ENCODE data around the gene KLK11.

The KLK11 gene

GRCh38 chr19:50974702-50975556, 51.5 kb downstream of the KLK11 start:
- no peak overlapping the region for H3K56ac ChIP-seq (ENCODE audit: low read length)
- H3K18ac ChIP-seq (ENCODE audit: low read length): no peak overlapping the region
- no peak for DNase-seq
- no peaks in the 10 kb centered on the region for H3K79me2 ChIP-seq (ENCODE audit: control insufficient read depth, insufficient read depth, low read length)
- no peak overlapping the region for H3K27ac ChIP-seq (ENCODE audit: low read depth, low read length)
- no peak overlapping the region for H2BK120ac ChIP-seq (ENCODE audit: low read depth, low read length)
- H2BK5ac ChIP-seq (ENCODE audit: low read length): no peak overlapping the region
- no peak overlapping the region for H3K4me3 ChIP-seq (ENCODE audit: low read length)
- H4K8ac ChIP-seq (ENCODE audit: low read depth, low read length): no peak overlapping the region
- H3K4me2 ChIP-seq (ENCODE audit: low read length): no peak overlapping the region
- WGBS (ENCODE audit: extremely low coverage, insufficient coverage, low lambda C conversion rate): no CpG with 5 or more reads among the region's 9 CpGs
- H3K36me3 ChIP-seq (ENCODE audit: control insufficient read depth, insufficient read depth, low read length): no peaks in the 10 kb centered on the region
- no peak overlapping the region for H2BK15ac ChIP-seq (replicated peaks; ENCODE audit: low read depth)
- H3K9ac ChIP-seq (ENCODE audit: low read length): no peak overlapping the region
- H3K4me1 ChIP-seq (ENCODE audit: control insufficient read depth, low read depth, low read length): no peaks in the 10 kb centered on the region
- H4K5ac ChIP-seq (ENCODE audit: low read length): no peak overlapping the region
- H3K23ac ChIP-seq (ENCODE audit: low read length): no peak overlapping the region
- H3K79me1 ChIP-seq (ENCODE audit: low read length): no peaks in the 10 kb centered on the region
- no peak overlapping the region for H3K4ac ChIP-seq (ENCODE audit: low read depth, low read length)
- H3K27me3 ChIP-seq (ENCODE audit: insufficient read depth, low read length, poor library complexity): no peaks in the 10 kb centered on the region
- no peak overlapping the region for H2AK5ac ChIP-seq (ENCODE audit: low read length)

- Histone ChIP-seq H3K23ac (ENCODE audit: low read length) (no peak overlapping the region), H2BK120ac (ENCODE audit: low read depth, low read length) (no peak overlapping the region), H3K36me3 (ENCODE audit: control insufficient read depth, insufficient read depth, low read length) (no peaks in the 10 kb centered on the region), H2AK5ac (ENCODE audit: low read length) (no peak overlapping the region), H3K56ac (ENCODE audit: low read length) (no peak overlapping the region), H3K27ac (ENCODE audit: low read depth, low read length) (no peak overlapping the region), H3K18ac (ENCODE audit: low read length) (no peak overlapping the region), H3K4ac (ENCODE audit: low read depth, low read length) (no peak overlapping the region), H4K5ac (ENCODE audit: low read length) (no peak overlapping the region), H4K8ac (ENCODE audit: low read depth, low read length) (no peak overlapping the region), H3K79me2 (ENCODE audit: control insufficient read depth, insufficient read depth, low read length) (no peaks in the 10 kb centered on the region), H3K79me1 (ENCODE audit: low read length) (no peaks in the 10 kb centered on the region), H2BK5ac (ENCODE audit: low read length) (no peak overlapping the region), H3K9ac (ENCODE audit: low read length) (no peak overlapping the region), H3K27me3 (ENCODE audit: insufficient read depth, low read length, poor library complexity) (no peaks in the 10 kb centered on the region), H3K4me2 (ENCODE audit: low read length) (no peak overlapping the region), H3K4me3 (ENCODE audit: low read length) (no peak overlapping the region), H3K4me1 (ENCODE audit: control insufficient read depth, low read depth, low read length) (peaks cover 2% of the 10 kb centered on the region), H2BK15ac (replicated peaks; ENCODE audit: low read depth) (no peak overlapping the region)
- DNase-seq: no peak
- WGBS (ENCODE audit: extremely low coverage, insufficient coverage, low lambda C conversion rate): no CpG with 5 or more reads among the region's 9 CpGs
These were observed 53.5 kb downstream of the KLK11 start for GRCh38 chr19:50972795-50973376.
